T-helper 1 cell treated with Interleukin-12 subunit alpha and Interleukin-12 subunit beta and Interleukin-4 antibody, amounts not matched to agents 30 ng/mL and 1 ng/mL, for 36 hours (primary cell): ENCODE results near the gene ADGRG6. TPM values are rescaled to one million over a fixed set of nuclear protein-coding genes. Genes with fewer than 3 reads are reported as not detected.

Experiments used
- intact Hi-C: fragments of 100-400 bp; cut with micrococcal nuclease; formaldehyde crosslinking; loops from one replicate; pipeline ENCODE4 v1.15.1; 2024
- total RNA-seq: library from RNA; stranded (reverse); gene quantifications from 2 replicates; pipeline ENCODE4 v1.2.3, GENCODE V29; 2022

ADGRG6 gene
- total RNA-seq, 1 donor from 2014 or later, result not detected

- intact Hi-C loops, result no loop called here
Measured at GRCh38 chr6:142374965-142375733, 73.3 kb downstream of the ADGRG6 start.

- intact Hi-C loops, result no loop called here
Measured at GRCh38 chr6:142376115-142376514, 74.3 kb downstream of the ADGRG6 start.

- intact Hi-C loops, result no loop called here
Measured at GRCh38 chr6:142376800-142377496, 75.1 kb downstream of the ADGRG6 start.

GRCh38 chr6:142377497-142377848 lies 75.7 kb downstream of the ADGRG6 start:
- intact Hi-C loops, result no loop called here

- intact Hi-C loops, result no loop called here
Measured at GRCh38 chr6:142378138-142378875, 76.5 kb downstream of the ADGRG6 start.

- intact Hi-C loops, result no loop called here
Measured at GRCh38 chr6:142380626-142381025, 78.8 kb downstream of the ADGRG6 start.

GRCh38 chr6:142381181-142381580 lies 79.4 kb downstream of the ADGRG6 start:
- intact Hi-C loops, result no loop called here

GRCh38 chr6:142381845-142382378 lies 80.1 kb downstream of the ADGRG6 start:
- intact Hi-C loops, result no loop called here

- intact Hi-C loops, result no loop called here
Measured at GRCh38 chr6:142384519-142385254, 82.9 kb downstream of the ADGRG6 start.

- intact Hi-C loops, result no loop called here
Measured at GRCh38 chr6:142385352-142385751, 83.5 kb downstream of the ADGRG6 start.

- intact Hi-C loops, result loop anchor here (1.0 kb wide), 1 partner anchor 9 kb away; no protein-coding TSS in a partner anchor
Measured at GRCh38 chr6:142386657-142387056, 84.8 kb downstream of the ADGRG6 start.

- intact Hi-C loops, result loop anchor here (1.0 kb wide), 4 partner anchors 7 to 241 kb away; partner anchors contain the start of genes NMBR and VTA1
Measured at GRCh38 chr6:142387997-142388815, 86.4 kb downstream of the ADGRG6 start.

GRCh38 chr6:142395266-142395665 lies 93.5 kb downstream of the ADGRG6 start:
- intact Hi-C loops, result loop anchor here (1.0 to 10.0 kb wide), 8 partner anchors 8 to 1756 kb away; partner anchors contain the start of genes NMBR and VTA1

GRCh38 chr6:142395768-142396231 lies 94.0 kb downstream of the ADGRG6 start:
- intact Hi-C loops, result loop anchor here (1.0 to 10.0 kb wide), 10 partner anchors 8 to 1756 kb away; partner anchors contain the start of genes NMBR and VTA1

GRCh38 chr6:142398353-142398752 lies 96.5 kb downstream of the ADGRG6 start:
- intact Hi-C loops, result loop anchor here (5.0 to 10.0 kb wide), 5 partner anchors 81 to 1146 kb away; no protein-coding TSS in a partner anchor

- intact Hi-C loops, result loop anchor here (5.0 to 10.0 kb wide), 5 partner anchors 82 to 1145 kb away; no protein-coding TSS in a partner anchor
Measured at GRCh38 chr6:142399739-142400138, 97.9 kb downstream of the ADGRG6 start.

- intact Hi-C loops, result no loop called here
Measured at GRCh38 chr6:142400495-142400894, 98.7 kb downstream of the ADGRG6 start.

- intact Hi-C loops, result no loop called here
Measured at GRCh38 chr6:142401838-142402237, 100.0 kb downstream of the ADGRG6 start.

- intact Hi-C loops, result no loop called here
Measured at GRCh38 chr6:142404751-142405150, 102.9 kb downstream of the ADGRG6 start.

GRCh38 chr6:142406131-142406530 lies 104.3 kb downstream of the ADGRG6 start:
- intact Hi-C loops, result no loop called here
